ENCODE measurements around the gene SCN1A.

GRCh38 chr2:165941827-165942226, 186.0 kb downstream of the SCN1A start:
- TF ChIP-seq POLR2A (IDR thresholded peaks at IDR 0.05; ENCODE audit: low read depth, low read length) (no peak), POLR2AphosphoS5 (IDR thresholded peaks at IDR 0.05; ENCODE audit: low read depth, low read length) (no peak)
